Ramos (cell line): ENCODE results near the gene MEGF6.

Experiments
- in situ Hi-C: fragments of 300-500 bp; cut with MboI; formaldehyde crosslinking; loops from one replicate; pipeline ENCODE4 v1.14.3; 2022; ENCODE audit warnings: low sequenced_read_pairs; ENCODE audit not compliant: unreplicated experiment

The MEGF6 gene

DNA sequence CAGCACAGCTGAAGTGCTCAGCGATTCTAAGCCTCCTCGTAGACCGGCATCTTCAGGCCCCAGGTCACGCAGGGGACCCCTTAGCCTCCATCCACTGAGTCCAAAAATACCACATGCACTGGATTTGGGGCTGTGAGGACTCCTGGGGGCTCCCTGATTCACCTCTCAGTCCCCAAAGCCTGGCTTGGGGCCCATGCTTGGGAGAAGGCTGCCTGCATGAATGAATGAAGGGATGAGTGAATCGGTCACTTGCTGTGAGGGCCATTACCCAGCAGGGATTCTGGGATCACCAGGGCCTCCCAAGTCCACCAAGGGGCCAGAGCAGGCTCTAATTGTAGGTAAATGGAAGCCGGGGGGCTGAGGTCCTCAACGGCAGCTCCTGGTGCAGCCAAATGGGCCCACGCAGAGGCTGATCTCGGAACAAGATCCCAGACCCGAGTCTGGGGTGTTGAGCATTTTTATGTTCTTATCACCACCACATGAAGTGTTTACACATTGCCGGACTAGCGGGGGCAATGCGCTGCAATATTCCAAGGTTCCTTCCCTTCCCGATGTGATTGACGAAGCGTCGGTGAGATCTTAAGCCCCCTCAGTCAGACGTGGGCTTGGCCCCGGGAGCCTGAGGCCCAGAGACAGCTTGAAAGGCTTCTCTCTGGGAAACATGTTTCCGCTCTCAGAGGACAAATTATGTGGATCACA lies 170.4 kb downstream of the MEGF6 start:
- in situ Hi-C loops, result no loop called here

GRCh38 chr1:3440300-3440681 lies 171.0 kb downstream of the MEGF6 start:
- in situ Hi-C loops, result no loop called here
